ENCODE results near the gene DHRS2. TPM values are rescaled to one million over a fixed set of nuclear protein-coding genes. Genes with fewer than 3 reads are reported as not detected.

DHRS2 gene
- total and polyA plus RNA-seq, 7 experiments from 2014 or later, result 0.63 to 5.5 TPM; not detected in 5

DNA sequence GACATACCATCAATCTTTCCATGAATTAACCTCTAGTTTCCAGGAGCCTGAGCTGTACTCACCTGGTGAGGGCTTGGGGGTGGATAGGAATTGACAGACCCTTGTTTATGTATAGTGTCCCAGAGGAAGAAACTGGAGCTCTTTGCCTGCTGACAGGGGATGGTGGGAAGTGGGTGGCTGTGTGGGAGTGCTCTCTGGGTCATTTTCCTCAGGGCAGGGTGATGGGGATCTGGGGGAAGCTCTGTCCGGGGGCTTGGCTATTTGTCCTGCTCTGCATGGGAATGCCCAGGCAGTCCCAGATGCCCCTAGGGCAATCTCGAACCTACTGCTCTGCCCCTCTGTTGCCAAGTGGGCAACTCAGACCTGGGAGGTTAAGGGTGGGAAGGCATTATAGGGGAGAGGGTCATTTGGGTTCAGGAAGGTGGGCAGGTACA lies 21.8 kb upstream of the DHRS2 start:
- intact Hi-C loops (cut with micrococcal nuclease), result no loop called here
- H3K27ac Mint-ChIP-seq, result no peak overlapping the region
- peaks cover 0 to 12% (median 0%) of the 10 kb centered on the region in 5 donors for H3K36me3 Mint-ChIP-seq
- no peaks in the 10 kb centered on the region for H3K9me3 ChIP-seq (ENCODE audit: control insufficient read depth in 2 of 3, low read length in 3 of 3)
- DNase-seq, result no peak
- CTCF ChIA-PET, result interaction anchor here (0.6 to 5.4 kb wide), 2 partner anchors 19 to 161 kb away, joined by 4 to 41 read pairs; partner anchors contain the start of gene DHRS2
- POLR2A ChIA-PET, result no interaction called here
- peaks cover 0 to 11% (median 0%) of the 10 kb centered on the region in 5 donors for H3K27me3 Mint-ChIP-seq
- H3K27ac ChIP-seq (ENCODE audit: low read depth, low read length), result no peak overlapping the region
- H3K4me3 Mint-ChIP-seq, result no peak overlapping the region
- no peak overlapping the region for H3K4me3 ChIP-seq (ENCODE audit: low read length)
- H3K9me3 Mint-ChIP-seq, result peaks cover 0 to 6% (median 0%) of the 10 kb centered on the region in 11 donors
- no peaks in the 10 kb centered on the region for H3K27me3 ChIP-seq (ENCODE audit: control insufficient read depth in 2 of 2, insufficient read depth in 2 of 2, low read length in 2 of 2)
- H3K36me3 ChIP-seq (ENCODE audit: control insufficient read depth in 2 of 3, insufficient read depth in 3 of 3, low read length in 3 of 3), result no peaks in the 10 kb centered on the region
- H3K4me1 ChIP-seq (ENCODE audit: control insufficient read depth in 2 of 2, insufficient read depth in 2 of 2, low read length in 2 of 2), result peaks cover 20 to 24% of the 10 kb centered on the region in 2 donors
- H3K4me1 Mint-ChIP-seq, result peaks cover 15 to 31% (median 29%) of the 10 kb centered on the region in 7 donors
- no peak for ATAC-seq

DNA sequence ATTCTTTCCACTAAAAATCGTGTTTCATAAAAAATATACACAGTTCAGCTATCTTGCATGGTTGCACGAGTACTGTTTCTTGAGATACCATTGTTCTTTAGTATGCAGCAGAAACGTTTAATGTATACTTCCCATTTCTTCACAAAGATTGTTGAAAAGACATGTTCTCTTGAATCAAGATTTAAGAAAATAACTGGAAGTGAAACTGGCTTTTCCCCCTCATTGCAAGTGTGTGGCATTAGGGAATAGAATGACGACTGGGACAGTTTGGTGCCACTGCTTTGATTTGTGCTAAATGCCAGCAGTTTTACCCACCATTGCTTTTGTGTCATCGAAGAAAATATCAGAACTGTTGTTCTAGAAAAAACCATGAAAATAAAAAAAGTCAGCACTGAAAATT lies 20.3 kb upstream of the DHRS2 start:
- H3K4me1 Mint-ChIP-seq, result peaks cover 5 to 17% (median 15%) of the 10 kb centered on the region in 7 donors
- ChIA-PET CTCF (interaction anchor here (1.2 kb wide), 1 partner anchor 10 kb away, joined by 3 read pairs; no protein-coding TSS in a partner anchor), POLR2A (interaction anchor here (0.5 kb wide), 1 partner anchor 19 kb away, joined by 5 read pairs; no protein-coding TSS in a partner anchor)
- no peaks in the 10 kb centered on the region for H3K9me3 ChIP-seq (ENCODE audit: control insufficient read depth in 2 of 3, low read length in 3 of 3)
- H3K36me3 Mint-ChIP-seq, result peaks cover 0 to 7% (median 0%) of the 10 kb centered on the region in 5 donors
- H3K27me3 ChIP-seq (ENCODE audit: control insufficient read depth in 2 of 2, insufficient read depth in 2 of 2, low read length in 2 of 2), result no peaks in the 10 kb centered on the region
- peaks cover 6 to 9% of the 10 kb centered on the region in 2 donors for H3K4me1 ChIP-seq (ENCODE audit: control insufficient read depth in 2 of 2, insufficient read depth in 2 of 2, low read length in 2 of 2)
- H3K9me3 Mint-ChIP-seq, result no peaks in the 10 kb centered on the region
- H3K4me3 ChIP-seq (ENCODE audit: low read length), result no peak overlapping the region
- no peaks in the 10 kb centered on the region for H3K36me3 ChIP-seq (ENCODE audit: control insufficient read depth in 2 of 3, insufficient read depth in 3 of 3, low read length in 3 of 3)
- no peak for ATAC-seq
- DNase-seq, result no peak
- H3K27me3 Mint-ChIP-seq, result peaks cover 0 to 17% (median 0%) of the 10 kb centered on the region in 5 donors
- H3K27ac Mint-ChIP-seq, result no peak overlapping the region
- H3K4me3 Mint-ChIP-seq, result no peak overlapping the region
- H3K27ac ChIP-seq (ENCODE audit: low read depth, low read length), result no peak overlapping the region
- intact Hi-C loops (cut with micrococcal nuclease), result no loop called here

DNA sequence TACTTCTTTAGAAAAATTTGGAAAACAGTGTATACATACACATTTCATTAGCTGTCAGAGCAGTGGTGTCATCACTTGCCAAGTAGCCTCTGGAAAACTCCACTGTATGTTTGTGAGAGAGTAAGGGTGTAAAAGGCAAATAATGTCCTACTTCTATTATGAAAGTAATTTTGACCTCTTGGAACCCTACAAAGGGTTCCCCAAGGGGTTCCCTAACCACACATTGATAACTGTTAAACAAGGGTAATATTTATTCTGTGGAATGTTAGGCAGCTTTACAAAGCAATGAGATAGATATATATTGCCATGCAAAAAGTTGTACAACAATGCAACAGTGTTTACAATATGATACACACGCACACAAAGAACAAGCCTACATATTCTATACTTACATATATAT lies 18.6 kb upstream of the DHRS2 start:
- Mint-ChIP-seq H3K36me3 (peaks cover 0 to 2% (median 0%) of the 10 kb centered on the region in 5 donors), H3K4me1 (peaks cover 0 to 3% (median 2%) of the 10 kb centered on the region in 7 donors), H3K4me3 (no peak overlapping the region), H3K27ac (no peak overlapping the region), H3K9me3 (peaks cover 0 to 2% (median 0%) of the 10 kb centered on the region in 11 donors), H3K27me3 (peaks cover 0 to 19% (median 0%) of the 10 kb centered on the region in 5 donors)
- Histone ChIP-seq H3K36me3 (ENCODE audit: control insufficient read depth in 2 of 3, insufficient read depth in 3 of 3, low read length in 3 of 3) (no peaks in the 10 kb centered on the region), H3K4me1 (ENCODE audit: control insufficient read depth in 2 of 2, insufficient read depth in 2 of 2, low read length in 2 of 2) (no peaks in the 10 kb centered on the region), H3K27ac (ENCODE audit: low read depth, low read length) (no peak overlapping the region), H3K9me3 (ENCODE audit: control insufficient read depth in 2 of 3, low read length in 3 of 3) (no peaks in the 10 kb centered on the region), H3K4me3 (ENCODE audit: low read length) (no peak overlapping the region), H3K27me3 (ENCODE audit: control insufficient read depth in 2 of 2, insufficient read depth in 2 of 2, low read length in 2 of 2) (no peaks in the 10 kb centered on the region)
- ATAC-seq, result no peak
- intact Hi-C loops (cut with micrococcal nuclease), result no loop called here
- ChIA-PET POLR2A (no interaction called here), CTCF (no interaction called here)
- no peak for DNase-seq

GRCh38 chr14:23618415-23618988 lies 17.7 kb upstream of the DHRS2 start:
- H3K27ac Mint-ChIP-seq, result peak overlapping the region in 1 of 9 donors; percentile 22
- H3K27ac ChIP-seq (ENCODE audit: low read depth, low read length), result no peak overlapping the region
- H3K36me3 ChIP-seq (ENCODE audit: control insufficient read depth in 2 of 3, insufficient read depth in 3 of 3, low read length in 3 of 3), result no peaks in the 10 kb centered on the region
- H3K4me3 ChIP-seq (ENCODE audit: low read length), result no peak overlapping the region
- ChIA-PET CTCF (no interaction called here), POLR2A (no interaction called here)
- H3K27me3 Mint-ChIP-seq, result peaks cover 0 to 23% (median 0%) of the 10 kb centered on the region in 5 donors
- peaks cover 0 to 3% (median 0%) of the 10 kb centered on the region in 5 donors for H3K36me3 Mint-ChIP-seq
- no peak overlapping the region for H3K4me3 Mint-ChIP-seq
- H3K27me3 ChIP-seq (ENCODE audit: control insufficient read depth in 2 of 2, insufficient read depth in 2 of 2, low read length in 2 of 2), result no peaks in the 10 kb centered on the region
- peaks cover 0 to 10% (median 0%) of the 10 kb centered on the region in 7 donors for H3K4me1 Mint-ChIP-seq
- no peak for ATAC-seq
- H3K9me3 ChIP-seq (ENCODE audit: control insufficient read depth in 2 of 3, low read length in 3 of 3), result no peaks in the 10 kb centered on the region
- no peak for DNase-seq
- intact Hi-C loops (cut with micrococcal nuclease), result no loop called here
- H3K4me1 ChIP-seq (ENCODE audit: control insufficient read depth in 2 of 2, insufficient read depth in 2 of 2, low read length in 2 of 2), result no peaks in the 10 kb centered on the region
- H3K9me3 Mint-ChIP-seq, result peaks cover 0 to 5% (median 0%) of the 10 kb centered on the region in 11 donors

DNA sequence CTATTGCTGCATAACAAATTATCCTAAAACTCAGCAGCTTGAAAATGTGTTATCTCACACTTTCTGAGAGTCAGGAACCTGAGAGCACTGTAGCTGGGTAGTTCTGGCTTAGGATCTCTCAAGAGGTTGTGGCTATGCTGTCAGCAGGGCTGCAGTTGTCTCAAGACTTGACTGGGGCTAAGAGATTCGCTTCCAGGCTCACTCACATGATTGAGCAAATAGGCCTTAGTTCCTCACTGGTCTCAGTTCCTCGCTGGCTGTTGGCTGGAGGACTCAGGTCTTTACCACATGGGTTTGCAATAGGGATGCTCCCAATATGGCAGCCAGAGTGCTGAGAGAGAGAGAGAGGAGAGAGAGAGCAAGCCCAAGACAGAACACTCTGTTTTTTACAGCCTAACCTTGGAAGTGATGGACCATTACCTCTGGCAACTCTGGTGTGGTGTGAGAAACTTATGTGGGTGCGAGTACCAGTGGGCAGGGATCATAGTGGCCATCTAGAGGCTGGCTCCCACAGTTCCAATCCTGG lies 15.9 kb upstream of the DHRS2 start:
- peaks cover 3 to 14% (median 10%) of the 10 kb centered on the region in 11 donors for H3K9me3 Mint-ChIP-seq
- ChIA-PET CTCF (interaction anchor here (0.6 to 0.8 kb wide), 2 partner anchors 10 to 22 kb away, joined by 3 to 4 read pairs; no protein-coding TSS in a partner anchor), POLR2A (no interaction called here)
- no peaks in the 10 kb centered on the region for H3K4me1 ChIP-seq (ENCODE audit: control insufficient read depth in 2 of 2, insufficient read depth in 2 of 2, low read length in 2 of 2)
- H3K4me3 Mint-ChIP-seq, result no peak overlapping the region
- peaks cover 0 to 14% (median 5%) of the 10 kb centered on the region in 5 donors for H3K36me3 Mint-ChIP-seq
- H3K4me3 ChIP-seq (ENCODE audit: low read length), result no peak overlapping the region
- no peaks in the 10 kb centered on the region for H3K27me3 ChIP-seq (ENCODE audit: control insufficient read depth in 2 of 2, insufficient read depth in 2 of 2, low read length in 2 of 2)
- peaks cover 0 to 10% (median 0%) of the 10 kb centered on the region in 7 donors for H3K4me1 Mint-ChIP-seq
- H3K36me3 ChIP-seq (ENCODE audit: control insufficient read depth in 2 of 3, insufficient read depth in 3 of 3, low read length in 3 of 3), result no peaks in the 10 kb centered on the region
- peaks cover 0 to 27% (median 9%) of the 10 kb centered on the region in 5 donors for H3K27me3 Mint-ChIP-seq
- intact Hi-C loops (cut with micrococcal nuclease), result no loop called here
- ATAC-seq (no peak), DNase-seq (no peak)
- no peaks in the 10 kb centered on the region for H3K9me3 ChIP-seq (ENCODE audit: control insufficient read depth in 2 of 3, low read length in 3 of 3)
- no peak overlapping the region for H3K27ac Mint-ChIP-seq
- no peak overlapping the region for H3K27ac ChIP-seq (ENCODE audit: low read depth, low read length)

GRCh38 chr14:23621204-23621931 lies 14.8 kb upstream of the DHRS2 start:
- H3K4me3 ChIP-seq (ENCODE audit: low read length), result no peak overlapping the region
- H3K9me3 ChIP-seq (ENCODE audit: control insufficient read depth in 2 of 3, low read length in 3 of 3), result no peaks in the 10 kb centered on the region
- H3K27me3 ChIP-seq (ENCODE audit: control insufficient read depth in 2 of 2, insufficient read depth in 2 of 2, low read length in 2 of 2), result no peaks in the 10 kb centered on the region
- ChIA-PET CTCF (interaction anchor here (0.8 to 1.0 kb wide), 2 partner anchors 10 to 11 kb away, joined by 3 to 5 read pairs; no protein-coding TSS in a partner anchor), POLR2A (no interaction called here)
- H3K4me1 ChIP-seq (ENCODE audit: control insufficient read depth in 2 of 2, insufficient read depth in 2 of 2, low read length in 2 of 2), result no peaks in the 10 kb centered on the region
- Mint-ChIP-seq H3K27ac (peak overlapping the region in 1 of 9 donors; percentile 49), H3K27me3 (peaks cover 0 to 23% (median 9%) of the 10 kb centered on the region in 5 donors), H3K36me3 (peaks cover 0 to 15% (median 5%) of the 10 kb centered on the region in 5 donors), H3K4me3 (no peak overlapping the region), H3K4me1 (peaks cover 0 to 10% (median 0%) of the 10 kb centered on the region in 7 donors), H3K9me3 (peaks cover 3 to 19% (median 13%) of the 10 kb centered on the region in 11 donors)
- H3K36me3 ChIP-seq (ENCODE audit: control insufficient read depth in 2 of 3, insufficient read depth in 3 of 3, low read length in 3 of 3), result no peaks in the 10 kb centered on the region
- intact Hi-C loops (cut with micrococcal nuclease), result no loop called here
- H3K27ac ChIP-seq (ENCODE audit: low read depth, low read length), result no peak overlapping the region
- DNase-seq (no peak), ATAC-seq (no peak)

Data from naive thymus-derived CD4-positive, alpha-beta T cell (primary cell).